BJ (cell line): ENCODE measurements around the gene VWA8. TPM values are rescaled to one million over a fixed set of nuclear protein-coding genes. Genes with fewer than 3 reads are reported as not detected.
"Not testable (repeated sequence)": the region's sequence is repeated elsewhere in the genome, so short reads cannot be mapped to it uniquely, and the experiment has no call there.

Source experiments
- CTCF ChIA-PET: fragments of 350-600 bp; formaldehyde crosslinking; extraction: SDS; loops from one replicate; lab custom pipeline; 2021; ENCODE audit warnings: antibody characterized with exemption, inconsistent platforms; lab: Yijun Ruan, JAX
- POLR2A ChIA-PET: fragments of 300-600 bp; sonication (Branson Sonifier 250); formaldehyde crosslinking; extraction: SDS; loops from one replicate; lab custom pipeline; 2021; ENCODE audit warnings: antibody characterized with exemption; lab: Charles Lee
- DNase-seq: peaks from one replicate; pipeline ENCODE4 v3.0.0-alpha.2; 2011; ENCODE audit warnings: low read depth
- H3K27me3 ChIP-seq: 2 replicates; pipeline ENCODE4 v1.6.0; 2011; ENCODE audit warnings: low read length; ENCODE audit not compliant: control insufficient read depth, insufficient read depth
- H3K36me3 ChIP-seq: 2 replicates; pipeline ENCODE4 v1.5.1; 2011; ENCODE audit warnings: low read length; ENCODE audit not compliant: control insufficient read depth, insufficient read depth
- H3K4me3 ChIP-seq: 2 replicates; pipeline ENCODE4 v1.5.1; 2011; ENCODE audit warnings: low read depth, mild to moderate bottlenecking, control low read depth, low read length
- polyA plus RNA-seq: library from polyadenylated mRNA; depleted of rRNA; stranded (reverse); fragments of >200 nt; gene quantifications from 2 replicates; pipeline ENCODE4 v1.2.3, GENCODE V29; 2011
- TF ChIP-seq, protein P1 (sequence below): IDR thresholded peaks from 2 replicates; pipeline ENCODE4 v1.5.1; 2011; ENCODE audit warnings: low read depth, mild to moderate bottlenecking, control low read depth, inconsistent platforms, low read length, moderate library complexity; ENCODE audit not compliant: insufficient read depth

The VWA8 gene
- polyA plus RNA-seq, 1 experiment, result 5.9 TPM

- CTCF ChIA-PET, result interaction anchor here (1.4 to 1.7 kb wide), 2 partner anchors 11 to 18 kb away, joined by 4 to 7 read pairs; no protein-coding TSS in a partner anchor
- no peak for DNase-seq
These were observed 198.1 kb downstream of the VWA8 start for GRCh38 chr13:41762796-41763195.

DNA sequence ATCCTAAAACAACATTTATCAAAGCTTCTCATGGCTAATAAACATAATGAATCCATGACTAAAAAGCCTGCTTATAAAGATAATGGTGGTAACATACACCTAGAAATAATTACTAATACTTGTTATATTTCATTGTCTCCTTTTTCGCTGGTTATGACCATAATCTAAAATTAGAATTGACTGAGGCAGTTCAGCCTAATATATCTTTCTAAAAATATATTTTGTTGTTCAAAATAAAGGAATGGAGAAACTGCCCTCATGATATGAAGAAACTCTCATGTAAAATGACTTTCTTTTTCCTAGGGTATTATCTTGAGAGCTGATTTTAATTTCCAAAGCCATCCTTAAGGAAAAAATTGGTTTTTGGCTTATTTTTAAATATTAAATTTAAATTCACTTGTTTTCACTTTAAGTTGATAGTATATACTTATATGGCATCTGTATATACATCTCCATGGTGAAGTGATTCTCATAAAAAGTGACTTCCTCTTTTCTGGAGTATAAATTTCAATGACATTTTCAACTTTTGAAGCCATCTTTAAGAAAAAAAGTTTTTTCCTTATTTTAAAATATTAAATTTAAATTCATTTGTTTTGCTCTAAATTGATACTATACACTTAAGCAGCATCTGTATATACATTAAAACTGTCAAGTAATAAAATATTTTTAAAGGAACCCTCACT lies 204.6 kb downstream of the VWA8 start:
- CTCF ChIA-PET, result no interaction called here
- H3K27me3 ChIP-seq, result no peaks in the 10 kb centered on the region
- POLR2A ChIA-PET, result no interaction called here
- TF ChIP-seq, protein P1, sequence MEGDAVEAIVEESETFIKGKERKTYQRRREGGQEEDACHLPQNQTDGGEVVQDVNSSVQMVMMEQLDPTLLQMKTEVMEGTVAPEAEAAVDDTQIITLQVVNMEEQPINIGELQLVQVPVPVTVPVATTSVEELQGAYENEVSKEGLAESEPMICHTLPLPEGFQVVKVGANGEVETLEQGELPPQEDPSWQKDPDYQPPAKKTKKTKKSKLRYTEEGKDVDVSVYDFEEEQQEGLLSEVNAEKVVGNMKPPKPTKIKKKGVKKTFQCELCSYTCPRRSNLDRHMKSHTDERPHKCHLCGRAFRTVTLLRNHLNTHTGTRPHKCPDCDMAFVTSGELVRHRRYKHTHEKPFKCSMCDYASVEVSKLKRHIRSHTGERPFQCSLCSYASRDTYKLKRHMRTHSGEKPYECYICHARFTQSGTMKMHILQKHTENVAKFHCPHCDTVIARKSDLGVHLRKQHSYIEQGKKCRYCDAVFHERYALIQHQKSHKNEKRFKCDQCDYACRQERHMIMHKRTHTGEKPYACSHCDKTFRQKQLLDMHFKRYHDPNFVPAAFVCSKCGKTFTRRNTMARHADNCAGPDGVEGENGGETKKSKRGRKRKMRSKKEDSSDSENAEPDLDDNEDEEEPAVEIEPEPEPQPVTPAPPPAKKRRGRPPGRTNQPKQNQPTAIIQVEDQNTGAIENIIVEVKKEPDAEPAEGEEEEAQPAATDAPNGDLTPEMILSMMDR, result no peak
- H3K36me3 ChIP-seq, result no peaks in the 10 kb centered on the region
- no peak overlapping the region for H3K4me3 ChIP-seq
- no peak for DNase-seq

More at GRCh38 chr13:41762796-41763195, 198.1 kb downstream of the VWA8 start:
- POLR2A ChIA-PET, result no interaction called here
- H3K36me3 ChIP-seq, result no peaks in the 10 kb centered on the region
- H3K27me3 ChIP-seq, result no peaks in the 10 kb centered on the region
- TF ChIP-seq, protein P1, result no peak
- H3K4me3 ChIP-seq, result no peak overlapping the region

DNA sequence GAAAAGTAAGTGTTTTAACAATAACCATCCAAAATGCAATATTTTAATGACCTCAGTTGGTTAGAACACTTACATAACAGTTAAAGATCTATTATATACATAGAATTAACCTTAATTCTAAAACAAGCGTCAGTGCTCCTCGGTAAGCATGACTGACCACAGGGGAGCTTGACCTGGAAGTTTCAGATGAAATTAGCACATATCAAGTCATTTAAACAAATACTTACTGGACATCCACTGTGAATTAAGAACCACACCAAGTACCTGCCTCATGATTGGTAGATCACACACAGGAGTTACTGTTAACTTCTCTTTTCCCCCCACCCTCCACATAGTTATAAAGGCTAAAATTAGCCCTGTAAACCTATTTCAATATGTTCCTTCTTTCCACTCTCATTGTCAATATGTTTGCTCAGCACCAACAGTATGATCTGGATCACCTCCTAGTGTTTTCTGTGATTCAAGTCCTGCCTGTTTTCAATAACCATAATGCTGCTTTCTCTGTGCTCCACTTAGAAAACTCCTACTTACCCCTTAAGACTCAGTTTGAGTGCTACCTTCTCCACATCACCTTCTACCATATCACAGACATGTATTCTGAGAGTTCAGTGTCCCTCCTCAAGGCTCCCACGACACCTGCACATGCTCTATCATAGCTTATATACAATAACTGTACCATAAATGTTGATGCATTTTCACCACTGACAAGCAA lies 209.0 kb downstream of the VWA8 start:
- no peak for DNase-seq
- ChIA-PET CTCF (no interaction called here), POLR2A (no interaction called here)
- TF ChIP-seq, protein P1, result no peak
- Histone ChIP-seq H3K36me3 (no peaks in the 10 kb centered on the region), H3K4me3 (no peak overlapping the region), H3K27me3 (no peaks in the 10 kb centered on the region)

DNA sequence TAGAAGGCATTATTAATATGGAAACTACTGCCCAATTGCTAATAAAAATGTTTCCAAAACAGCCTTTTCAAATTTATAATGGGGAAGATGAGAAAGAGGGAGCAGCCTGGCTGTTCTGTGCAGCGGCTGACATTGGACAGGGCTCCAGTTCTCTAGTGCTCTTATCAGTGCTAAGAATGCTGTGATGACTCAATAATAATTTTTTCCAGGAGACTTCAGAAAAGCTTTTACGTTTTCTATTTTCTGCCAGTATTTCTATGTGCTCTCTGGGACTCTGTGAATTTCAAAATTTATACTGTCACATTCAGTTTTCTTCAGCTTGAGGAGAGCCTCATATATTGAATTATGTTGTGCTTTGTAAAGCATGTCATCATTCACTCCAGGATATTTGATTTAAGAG lies 209.6 kb downstream of the VWA8 start:
- ChIA-PET CTCF (interaction anchor here (0.6 kb wide), 1 partner anchor 67 kb away, joined by 3 read pairs; no protein-coding TSS in a partner anchor), POLR2A (no interaction called here)
- Histone ChIP-seq H3K4me3 (no peak overlapping the region), H3K36me3 (no peaks in the 10 kb centered on the region), H3K27me3 (no peaks in the 10 kb centered on the region)
- DNase-seq, result no peak
- TF ChIP-seq, protein P1, result no peak

DNA sequence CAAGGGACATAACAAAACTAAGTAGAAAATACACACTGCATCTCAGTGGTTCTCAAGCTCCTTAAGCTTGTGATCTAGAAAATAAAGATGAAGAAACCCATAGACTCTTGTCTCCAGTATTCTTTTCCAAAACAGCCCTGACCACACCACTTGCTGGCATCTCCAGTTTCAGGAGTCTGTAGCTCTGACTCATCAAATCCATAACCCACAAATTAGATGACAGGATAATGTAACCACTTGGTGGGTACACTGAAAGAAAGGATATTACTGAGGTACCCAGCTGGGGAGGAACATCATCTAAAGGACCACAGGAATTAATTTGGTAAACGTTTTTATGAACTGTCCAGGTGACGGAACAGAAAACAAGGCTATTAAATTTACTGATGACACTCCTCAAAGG lies 214.7 kb downstream of the VWA8 start:
- no peaks in the 10 kb centered on the region for H3K27me3 ChIP-seq
- no peak overlapping the region for H3K4me3 ChIP-seq
- DNase-seq, result peak; percentile 11
- no peaks in the 10 kb centered on the region for H3K36me3 ChIP-seq
- TF ChIP-seq, protein P1, result no peak
- ChIA-PET CTCF (no interaction called here), POLR2A (no interaction called here)

DNA sequence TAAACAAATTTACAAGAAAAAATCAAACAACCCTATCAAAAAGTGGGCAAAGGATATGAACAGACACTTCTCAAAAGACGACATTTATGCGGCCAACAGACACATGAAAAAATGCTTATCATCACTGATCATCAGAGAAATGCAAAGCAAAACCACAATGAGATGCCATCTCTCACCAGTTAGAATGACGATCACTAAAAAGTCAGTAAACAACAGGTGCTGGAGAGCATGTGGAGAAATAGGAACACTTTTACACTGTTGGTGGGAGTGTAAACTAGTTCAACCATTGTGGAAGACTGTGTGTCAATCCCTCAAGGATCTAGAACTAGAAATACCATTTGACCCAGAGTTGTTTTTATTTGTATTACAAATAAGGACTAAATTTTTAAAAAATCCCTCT lies 215.4 kb downstream of the VWA8 start:
- DNase-seq, H3K27me3 ChIP-seq, H3K4me3 ChIP-seq, POLR2A ChIA-PET, CTCF ChIA-PET, H3K36me3 ChIP-seq: not testable (repeated sequence)
